ENCODE results near the gene SGSM1. TPM values are rescaled to one million over a fixed set of nuclear protein-coding genes. Genes with fewer than 3 reads are reported as not detected.

The SGSM1 gene
- total RNA-seq, 1 experiment from 2014 or later: 0.29 TPM

DNA sequence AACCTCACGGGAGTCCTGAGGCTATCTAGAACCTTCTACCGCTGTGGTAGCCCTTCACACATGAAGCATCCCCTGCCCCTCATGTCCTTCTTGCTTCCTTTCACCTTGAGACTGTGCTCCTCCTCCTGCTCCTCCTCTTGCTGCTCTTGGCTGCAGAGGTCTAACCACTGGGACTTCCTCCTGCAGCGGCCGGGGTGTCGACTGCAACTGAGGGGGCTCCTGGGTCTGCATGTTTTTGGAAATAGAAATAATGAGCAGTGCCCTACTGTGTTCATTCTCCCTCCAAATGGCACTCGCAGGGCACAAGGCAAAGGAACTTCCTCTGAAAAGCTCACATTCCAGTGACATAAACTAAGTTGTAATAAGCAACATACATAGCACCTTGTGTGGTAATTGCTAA is 46.2 kb upstream of the SGSM1 start:
- H3F3A ChIP-seq (ENCODE audit: low read length, unreplicated experiment): no peaks in the 10 kb centered on the region
- H3K4me2 ChIP-seq (ENCODE audit: low read length): no peak overlapping the region
- H3K27me3 ChIP-seq (ENCODE audit: low read length): peaks cover 18% of the 10 kb centered on the region
- no peaks in the 10 kb centered on the region for H3K9me3 ChIP-seq (ENCODE audit: low read length)
- ChIA-PET CTCF (no interaction called here), POLR2A (ENCODE audit: unreplicated experiment) (no interaction called here)
- no peaks in the 10 kb centered on the region for H3K4me1 ChIP-seq (ENCODE audit: insufficient read depth, low read length)
- H3K4me3 ChIP-seq (ENCODE audit: low read length): no peak overlapping the region
- intact Hi-C loops (cut with micrococcal nuclease): loop anchor here (2.0 kb wide), 1 partner anchor 53 kb away; no protein-coding TSS in a partner anchor
- no peaks in the 10 kb centered on the region for H3K79me2 ChIP-seq (ENCODE audit: low read length)
- ATAC-seq (no peak), DNase-seq (no peak)
- TF ChIP-seq, protein P1, sequence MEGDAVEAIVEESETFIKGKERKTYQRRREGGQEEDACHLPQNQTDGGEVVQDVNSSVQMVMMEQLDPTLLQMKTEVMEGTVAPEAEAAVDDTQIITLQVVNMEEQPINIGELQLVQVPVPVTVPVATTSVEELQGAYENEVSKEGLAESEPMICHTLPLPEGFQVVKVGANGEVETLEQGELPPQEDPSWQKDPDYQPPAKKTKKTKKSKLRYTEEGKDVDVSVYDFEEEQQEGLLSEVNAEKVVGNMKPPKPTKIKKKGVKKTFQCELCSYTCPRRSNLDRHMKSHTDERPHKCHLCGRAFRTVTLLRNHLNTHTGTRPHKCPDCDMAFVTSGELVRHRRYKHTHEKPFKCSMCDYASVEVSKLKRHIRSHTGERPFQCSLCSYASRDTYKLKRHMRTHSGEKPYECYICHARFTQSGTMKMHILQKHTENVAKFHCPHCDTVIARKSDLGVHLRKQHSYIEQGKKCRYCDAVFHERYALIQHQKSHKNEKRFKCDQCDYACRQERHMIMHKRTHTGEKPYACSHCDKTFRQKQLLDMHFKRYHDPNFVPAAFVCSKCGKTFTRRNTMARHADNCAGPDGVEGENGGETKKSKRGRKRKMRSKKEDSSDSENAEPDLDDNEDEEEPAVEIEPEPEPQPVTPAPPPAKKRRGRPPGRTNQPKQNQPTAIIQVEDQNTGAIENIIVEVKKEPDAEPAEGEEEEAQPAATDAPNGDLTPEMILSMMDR (conservative IDR thresholded peaks at IDR 0.05; ENCODE audit: low read depth, low read length): no peak
- TF ChIP-seq EZH2 (IDR thresholded peaks at IDR 0.05; ENCODE audit: low read length, unreplicated experiment): no peak
- TF ChIP-seq EZH2phosphoT487 (IDR thresholded peaks at IDR 0.05; ENCODE audit: borderline replicate concordance, low read length): no peak
- no peak overlapping the region for H3K27ac ChIP-seq (ENCODE audit: low read length)
- no peaks in the 10 kb centered on the region for H4K20me1 ChIP-seq (ENCODE audit: low read length)
- H2AFZ ChIP-seq (ENCODE audit: low read length): no peak overlapping the region
- BruUV-seq (replicated peaks): no TSS peak
- no peaks in the 10 kb centered on the region for H3K9me2 ChIP-seq (replicated peaks; ENCODE audit: low read length)
- H3K9ac ChIP-seq (ENCODE audit: low read length): no peak overlapping the region
- no peaks in the 10 kb centered on the region for H3K36me3 ChIP-seq (ENCODE audit: low read depth, low read length)

DNA sequence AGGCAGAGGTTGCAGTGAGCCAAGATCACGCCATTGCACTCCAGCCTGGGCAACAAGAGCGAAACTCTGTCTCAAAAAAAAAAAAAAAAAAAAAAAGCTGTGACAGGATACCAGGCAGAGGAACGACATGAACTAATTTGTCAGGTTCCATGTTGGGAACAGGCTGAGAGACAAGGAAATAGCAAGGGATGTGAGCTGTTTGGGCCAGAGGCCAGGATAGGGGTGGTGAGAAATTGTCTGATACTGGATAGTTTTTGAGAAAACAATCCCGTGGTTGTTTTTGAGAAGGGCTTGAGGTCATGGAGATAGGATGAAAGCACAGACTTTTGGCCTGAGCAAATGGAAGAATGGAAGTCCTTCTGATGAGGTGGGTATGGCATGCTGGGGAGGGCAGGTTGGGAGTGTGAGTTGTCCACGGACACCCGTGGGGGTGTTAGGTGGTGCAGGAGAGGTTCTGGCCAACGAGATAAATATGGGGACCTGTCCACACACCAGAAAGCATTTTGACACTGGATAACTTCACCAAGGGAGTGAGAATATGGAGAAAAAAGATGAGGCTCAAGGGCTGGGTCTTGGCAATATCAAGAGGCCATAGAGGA is 45.2 kb upstream of the SGSM1 start:
- no peak for TF ChIP-seq EZH2phosphoT487 (IDR thresholded peaks at IDR 0.05; ENCODE audit: borderline replicate concordance, low read length)
- TF ChIP-seq EZH2 (IDR thresholded peaks at IDR 0.05; ENCODE audit: low read length, unreplicated experiment): no peak
- TF ChIP-seq, protein P1 (conservative IDR thresholded peaks at IDR 0.05; ENCODE audit: low read depth, low read length): no peak
- no peak for ATAC-seq
- H4K20me1 ChIP-seq (ENCODE audit: low read length): no peaks in the 10 kb centered on the region
- no peaks in the 10 kb centered on the region for H3K36me3 ChIP-seq (ENCODE audit: low read depth, low read length)
- no peak for DNase-seq
- no peaks in the 10 kb centered on the region for H3F3A ChIP-seq (ENCODE audit: low read length, unreplicated experiment)
- no peaks in the 10 kb centered on the region for H3K4me1 ChIP-seq (ENCODE audit: insufficient read depth, low read length)
- peaks cover 10% of the 10 kb centered on the region; the same call in 1 of the 2 replicates for H3K27me3 ChIP-seq (ENCODE audit: low read length)
- no peaks in the 10 kb centered on the region for H3K79me2 ChIP-seq (ENCODE audit: low read length)
- ChIA-PET CTCF (no interaction called here), POLR2A (ENCODE audit: unreplicated experiment) (no interaction called here)
- H2AFZ ChIP-seq (ENCODE audit: low read length): no peak overlapping the region
- no TSS peak for BruUV-seq (replicated peaks)
- H3K27ac ChIP-seq (ENCODE audit: low read length): no peak overlapping the region
- H3K9me3 ChIP-seq (ENCODE audit: low read length): no peaks in the 10 kb centered on the region
- H3K9me2 ChIP-seq (replicated peaks; ENCODE audit: low read length): no peaks in the 10 kb centered on the region
- intact Hi-C loops (cut with micrococcal nuclease): no loop called here
- no peak overlapping the region for H3K4me2 ChIP-seq (ENCODE audit: low read length)
- H3K4me3 ChIP-seq (ENCODE audit: low read length): no peak overlapping the region
- H3K9ac ChIP-seq (ENCODE audit: low read length): no peak overlapping the region

DNA sequence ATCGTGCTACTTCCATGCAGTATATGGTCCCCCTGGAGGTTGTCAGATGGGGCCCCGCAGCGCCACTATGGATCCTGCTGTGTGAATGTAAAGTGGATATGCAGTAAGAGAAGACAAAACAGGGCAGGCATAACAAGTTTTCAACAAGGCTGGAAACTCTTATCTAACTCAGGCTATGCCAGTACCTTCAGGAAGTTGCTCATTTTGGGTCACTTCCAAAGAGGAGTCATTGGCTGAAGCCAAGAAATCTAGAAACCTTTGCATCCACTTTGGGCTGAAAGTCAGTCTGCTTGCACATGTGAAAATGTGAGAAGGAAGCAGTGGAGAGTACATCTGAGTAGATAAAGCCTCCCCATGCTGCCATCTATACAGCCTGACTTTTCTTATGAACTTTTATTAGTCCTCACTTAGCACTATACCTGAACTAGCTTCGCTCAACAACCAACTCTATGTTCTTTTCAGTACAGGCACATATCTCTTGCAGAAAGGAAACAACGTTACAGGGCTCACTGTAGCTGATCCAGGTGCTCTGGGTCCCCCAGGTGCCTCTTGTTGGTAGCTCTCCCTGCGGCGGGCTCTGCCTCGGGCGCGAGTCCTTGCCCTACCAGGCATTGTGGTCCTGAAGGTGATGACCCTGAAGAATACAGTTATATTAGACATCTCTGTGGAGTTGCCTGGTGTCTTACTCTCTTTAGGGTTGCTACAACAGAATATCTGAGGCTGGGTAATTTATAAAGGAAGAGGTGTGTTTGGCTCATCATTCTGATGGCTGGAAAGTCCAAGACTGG is 43.9 kb upstream of the SGSM1 start:
- TF ChIP-seq EZH2 (IDR thresholded peaks at IDR 0.05; ENCODE audit: low read length, unreplicated experiment) (no peak), EZH2phosphoT487 (IDR thresholded peaks at IDR 0.05; ENCODE audit: borderline replicate concordance, low read length) (no peak)
- TF ChIP-seq, protein P1 (conservative IDR thresholded peaks at IDR 0.05; ENCODE audit: low read depth, low read length): no peak
- ChIA-PET CTCF (no interaction called here), POLR2A (ENCODE audit: unreplicated experiment) (no interaction called here)
- Histone ChIP-seq H3K9ac (ENCODE audit: low read length) (no peak overlapping the region), H3K79me2 (ENCODE audit: low read length) (no peaks in the 10 kb centered on the region), H2AFZ (ENCODE audit: low read length) (no peak overlapping the region), H3K4me1 (ENCODE audit: insufficient read depth, low read length) (no peaks in the 10 kb centered on the region), H3K27ac (ENCODE audit: low read length) (no peak overlapping the region), H3K36me3 (ENCODE audit: low read depth, low read length) (no peaks in the 10 kb centered on the region), H3K9me2 (replicated peaks; ENCODE audit: low read length) (no peaks in the 10 kb centered on the region), H3K4me3 (ENCODE audit: low read length) (no peak overlapping the region), H3K27me3 (ENCODE audit: low read length) (peaks cover 10% of the 10 kb centered on the region; the same call in 1 of the 2 replicates), H3K4me2 (ENCODE audit: low read length) (no peak overlapping the region), H4K20me1 (ENCODE audit: low read length) (no peaks in the 10 kb centered on the region), H3F3A (ENCODE audit: low read length, unreplicated experiment) (no peaks in the 10 kb centered on the region), H3K9me3 (ENCODE audit: low read length) (no peaks in the 10 kb centered on the region)
- ATAC-seq (no peak), DNase-seq (no peak)
- BruUV-seq (replicated peaks): no TSS peak
- intact Hi-C loops (cut with micrococcal nuclease): no loop called here
